Left hindlimb (tissue), 1 donor: ENCODE data around the gene PRPF6.

Source experiments
- DNase-seq: peaks from one replicate; pipeline ENCODE4 v3.0.0-alpha.2; 2018

The PRPF6 gene

GRCh38 chr20:63945921-63946920 lies 34.7 kb upstream of the PRPF6 start:
- no peak for DNase-seq

- DNase-seq: no peak
Observed at GRCh38 chr20:63946986-63947637, 33.8 kb upstream of the PRPF6 start.

- DNase-seq: no peak
Observed at GRCh38 chr20:63947638-63948456, 33.1 kb upstream of the PRPF6 start.

GRCh38 chr20:63950701-63951397 lies 30.1 kb upstream of the PRPF6 start:
- no peak for DNase-seq

GRCh38 chr20:63951398-63952209 lies 29.3 kb upstream of the PRPF6 start:
- DNase-seq: no peak

- DNase-seq: no peak
Observed at GRCh38 chr20:63952210-63952535, 28.8 kb upstream of the PRPF6 start.

- DNase-seq: no peak
Observed at GRCh38 chr20:63952769-63953168, 28.2 kb upstream of the PRPF6 start.

- DNase-seq: no peak
Observed at GRCh38 chr20:63953764-63954429, 27.0 kb upstream of the PRPF6 start.

GRCh38 chr20:63955281-63955826 lies 25.6 kb upstream of the PRPF6 start:
- DNase-seq: no peak

GRCh38 chr20:63955827-63956663 lies 24.9 kb upstream of the PRPF6 start, which contains the start of gene UCKL1:
Gene UCKL1 (minus strand): TSS chr20:63956416. CDS start chr20:63956372, 44 bp downstream.
- peak; percentile 92 for DNase-seq

- no peak for DNase-seq
Observed at GRCh38 chr20:63956664-63957003, 24.3 kb upstream of the PRPF6 start.

GRCh38 chr20:63957004-63957689 lies 23.8 kb upstream of the PRPF6 start:
- DNase-seq: peak; percentile 80

- DNase-seq: no peak
Observed at GRCh38 chr20:63957690-63958441, 23.1 kb upstream of the PRPF6 start.

GRCh38 chr20:63958471-63958870 lies 22.5 kb upstream of the PRPF6 start:
- no peak for DNase-seq

GRCh38 chr20:63958964-63959698 lies 21.8 kb upstream of the PRPF6 start:
- no peak for DNase-seq

GRCh38 chr20:63959699-63960075 lies 21.2 kb upstream of the PRPF6 start:
- DNase-seq: no peak
